ENCODE results near the gene HOXA6.

Gene HOXA6

GRCh38 chr7:27107391-27108381, 39.9 kb downstream of the HOXA6 start:
- DNase-seq, result no peak

GRCh38 chr7:27106901-27107240, 40.7 kb downstream of the HOXA6 start:
- DNase-seq, result no peak

- DNase-seq, result no peak
Measured at GRCh38 chr7:27106181-27106900, 41.2 kb downstream of the HOXA6 start.

GRCh38 chr7:27105301-27106031, 42.1 kb downstream of the HOXA6 start:
- no peak for DNase-seq

GRCh38 chr7:27104341-27105058, 43.1 kb downstream of the HOXA6 start:
- DNase-seq, result no peak

GRCh38 chr7:27103489-27104226, 43.9 kb downstream of the HOXA6 start:
- DNase-seq, result no peak

- DNase-seq, result no peak
Measured at GRCh38 chr7:27102581-27103442, 44.8 kb downstream of the HOXA6 start, which contains the start of gene HOXA2. TSS of gene HOXA2 (minus strand) at chr7:27102683. CDS start at chr7:27102500, 183 bp downstream.

GRCh38 chr7:27101957-27102580, 45.5 kb downstream of the HOXA6 start:
- no peak for DNase-seq

- DNase-seq, result no peak
Measured at GRCh38 chr7:27101171-27101956, 46.2 kb downstream of the HOXA6 start.

GRCh38 chr7:27100694-27101170, 46.8 kb downstream of the HOXA6 start:
- DNase-seq, result no peak

- no peak for DNase-seq
Measured at GRCh38 chr7:27099453-27100370, 47.9 kb downstream of the HOXA6 start.

- no peak for DNase-seq
Measured at GRCh38 chr7:27098578-27099451, 48.8 kb downstream of the HOXA6 start.

GRCh38 chr7:27097686-27098577, 49.6 kb downstream of the HOXA6 start:
- no peak for DNase-seq

GRCh38 chr7:27096768-27097514, 50.6 kb downstream of the HOXA6 start:
- DNase-seq, result peak; percentile 4
